ENCODE results near the gene IQSEC2.

The IQSEC2 gene

DNA sequence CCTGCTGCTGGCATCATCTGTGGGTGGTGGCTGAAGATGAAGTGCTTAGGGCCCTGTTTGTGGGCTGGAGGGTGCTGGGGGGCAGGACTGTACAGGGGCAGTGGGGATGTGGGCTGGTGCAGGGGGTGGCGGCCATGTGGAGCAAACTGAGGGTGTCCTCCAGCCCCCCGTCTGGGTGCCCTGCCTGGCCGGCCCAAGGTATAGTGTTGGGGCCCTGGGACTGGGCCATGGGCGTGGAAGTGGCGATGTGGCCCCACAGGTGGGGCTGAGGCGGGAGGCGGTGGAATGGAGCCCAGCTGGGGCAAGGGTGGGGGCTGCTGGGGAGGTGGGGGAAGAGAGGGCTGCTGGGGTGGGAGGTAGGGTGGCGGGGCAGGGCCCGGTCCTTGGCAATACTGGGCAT is 46.9 kb downstream of the IQSEC2 start:
- TF ChIP-seq, protein P1, sequence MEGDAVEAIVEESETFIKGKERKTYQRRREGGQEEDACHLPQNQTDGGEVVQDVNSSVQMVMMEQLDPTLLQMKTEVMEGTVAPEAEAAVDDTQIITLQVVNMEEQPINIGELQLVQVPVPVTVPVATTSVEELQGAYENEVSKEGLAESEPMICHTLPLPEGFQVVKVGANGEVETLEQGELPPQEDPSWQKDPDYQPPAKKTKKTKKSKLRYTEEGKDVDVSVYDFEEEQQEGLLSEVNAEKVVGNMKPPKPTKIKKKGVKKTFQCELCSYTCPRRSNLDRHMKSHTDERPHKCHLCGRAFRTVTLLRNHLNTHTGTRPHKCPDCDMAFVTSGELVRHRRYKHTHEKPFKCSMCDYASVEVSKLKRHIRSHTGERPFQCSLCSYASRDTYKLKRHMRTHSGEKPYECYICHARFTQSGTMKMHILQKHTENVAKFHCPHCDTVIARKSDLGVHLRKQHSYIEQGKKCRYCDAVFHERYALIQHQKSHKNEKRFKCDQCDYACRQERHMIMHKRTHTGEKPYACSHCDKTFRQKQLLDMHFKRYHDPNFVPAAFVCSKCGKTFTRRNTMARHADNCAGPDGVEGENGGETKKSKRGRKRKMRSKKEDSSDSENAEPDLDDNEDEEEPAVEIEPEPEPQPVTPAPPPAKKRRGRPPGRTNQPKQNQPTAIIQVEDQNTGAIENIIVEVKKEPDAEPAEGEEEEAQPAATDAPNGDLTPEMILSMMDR (IDR thresholded peaks at IDR 0.05): no peak

DNA sequence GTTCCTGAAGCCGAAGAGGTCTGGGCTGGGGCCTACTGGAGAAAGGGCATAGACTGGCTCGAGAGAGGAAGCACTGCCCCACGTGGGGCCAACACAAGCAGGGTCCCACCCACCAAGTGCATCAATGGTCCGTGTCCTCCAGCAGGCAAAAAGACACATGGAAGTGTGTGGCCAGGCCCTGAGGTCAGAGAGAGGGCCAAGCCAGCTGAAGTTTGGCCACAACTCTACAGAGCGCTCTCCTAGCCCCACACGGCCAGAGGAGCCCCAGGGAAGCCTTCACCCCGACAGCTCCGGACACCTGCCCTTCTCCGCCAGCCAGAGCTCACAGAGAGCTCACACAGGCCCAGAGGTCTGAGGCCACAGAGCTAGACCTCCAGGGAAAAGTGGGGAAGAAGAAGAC is 47.8 kb downstream of the IQSEC2 start:
- TF ChIP-seq, protein P1 (IDR thresholded peaks at IDR 0.05): no peak

DNA sequence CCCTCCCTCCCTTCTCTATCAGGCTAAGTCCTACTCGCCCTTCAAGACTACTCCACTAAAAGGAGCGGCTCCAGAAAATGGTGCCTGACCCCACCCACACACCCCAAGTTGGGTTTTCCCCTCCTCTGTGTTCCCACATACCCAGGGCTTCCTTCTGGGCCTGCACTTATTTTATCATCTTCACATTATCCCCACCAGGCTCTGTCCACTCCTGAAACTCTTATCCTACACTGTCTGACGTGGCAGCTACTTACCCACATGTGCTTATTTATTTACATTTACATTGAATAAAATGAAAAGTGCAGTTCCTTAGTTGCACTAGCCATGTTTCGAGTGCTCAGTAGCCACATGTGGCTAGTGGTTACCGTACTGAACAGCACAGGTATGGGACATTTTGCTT is 51.3 kb downstream of the IQSEC2 start:
- TF ChIP-seq, protein P1 (IDR thresholded peaks at IDR 0.05): no peak

DNA sequence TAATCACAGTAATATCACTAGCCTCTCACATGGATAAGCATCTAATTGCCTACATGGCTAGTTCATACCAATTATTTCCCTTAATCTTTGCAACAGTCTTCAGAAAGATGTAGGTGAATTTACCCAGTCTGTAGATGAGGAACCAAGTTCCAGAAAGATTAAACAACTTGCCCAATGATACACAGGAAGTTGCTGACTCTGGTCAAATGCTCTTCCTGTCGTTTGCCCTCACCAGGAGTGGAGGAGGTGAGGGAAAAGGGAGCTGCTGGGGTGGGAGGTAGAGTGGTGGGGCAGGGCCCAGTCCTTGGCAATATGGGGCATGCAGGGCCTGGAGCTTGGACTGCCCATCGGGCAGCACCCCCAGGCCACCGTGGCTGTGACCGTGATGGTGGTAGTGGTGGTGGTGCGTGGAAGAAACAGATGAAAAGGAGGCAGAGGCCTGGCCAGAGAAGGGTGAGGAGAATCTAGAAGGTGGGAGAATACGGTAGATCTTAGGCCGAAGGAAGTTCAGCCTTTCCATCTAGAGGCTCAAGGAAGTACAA is 54.1 kb downstream of the IQSEC2 start:
- TF ChIP-seq, protein P1 (IDR thresholded peaks at IDR 0.05): no peak

DNA sequence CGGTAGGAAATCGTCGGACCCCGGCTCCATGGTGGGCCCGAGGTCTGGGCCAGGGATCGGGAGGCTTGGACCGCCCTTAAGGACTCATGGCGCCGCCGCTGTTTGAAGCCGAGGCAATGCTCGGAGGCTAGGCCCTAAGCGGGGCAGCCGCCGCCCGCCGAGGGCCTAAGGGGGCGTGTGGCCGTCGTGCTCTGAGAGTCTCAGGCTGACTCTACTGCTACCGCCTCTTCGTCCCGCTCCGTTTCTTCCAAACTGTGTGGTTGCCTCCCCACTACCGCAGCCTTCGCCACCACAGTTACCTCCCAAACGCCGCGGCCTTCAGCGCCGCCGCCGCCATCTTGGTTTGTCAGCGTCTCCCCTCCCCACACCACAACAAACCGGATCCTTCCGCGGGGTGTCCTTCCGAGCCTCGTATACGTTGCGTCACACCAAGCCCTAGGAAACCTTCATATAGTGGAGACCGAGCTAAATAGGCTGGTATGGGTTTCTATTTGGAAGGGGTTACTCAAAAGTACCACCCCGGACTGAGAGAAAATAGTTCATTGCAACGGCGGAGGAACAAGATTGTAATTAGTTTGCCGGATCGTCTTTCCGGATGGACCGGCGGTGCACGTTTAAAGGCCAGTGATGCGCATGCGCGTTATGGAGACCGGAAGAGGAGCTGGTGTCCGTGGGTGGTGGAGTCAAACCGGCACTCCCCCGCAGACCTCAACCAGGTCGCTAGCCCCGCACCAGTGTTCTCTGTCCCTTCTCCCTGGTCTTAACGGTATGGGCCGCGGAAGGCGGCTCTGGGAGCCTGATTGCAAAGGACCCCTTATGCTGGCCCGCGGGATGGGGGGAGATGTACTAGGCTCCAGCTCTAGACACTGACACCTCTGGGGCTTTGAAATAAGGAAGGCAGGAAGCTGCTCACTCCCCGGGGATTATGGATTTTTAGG is 56.3 kb downstream of the IQSEC2 start, which contains the start of gene KDM5C:
Gene KDM5C, minus strand, starts transcription at position 348 of the 938 bp plus-strand sequence. Its CDS starts 318 bp downstream, at position 30.
- TF ChIP-seq, protein P1 (IDR thresholded peaks at IDR 0.05): no peak

DNA sequence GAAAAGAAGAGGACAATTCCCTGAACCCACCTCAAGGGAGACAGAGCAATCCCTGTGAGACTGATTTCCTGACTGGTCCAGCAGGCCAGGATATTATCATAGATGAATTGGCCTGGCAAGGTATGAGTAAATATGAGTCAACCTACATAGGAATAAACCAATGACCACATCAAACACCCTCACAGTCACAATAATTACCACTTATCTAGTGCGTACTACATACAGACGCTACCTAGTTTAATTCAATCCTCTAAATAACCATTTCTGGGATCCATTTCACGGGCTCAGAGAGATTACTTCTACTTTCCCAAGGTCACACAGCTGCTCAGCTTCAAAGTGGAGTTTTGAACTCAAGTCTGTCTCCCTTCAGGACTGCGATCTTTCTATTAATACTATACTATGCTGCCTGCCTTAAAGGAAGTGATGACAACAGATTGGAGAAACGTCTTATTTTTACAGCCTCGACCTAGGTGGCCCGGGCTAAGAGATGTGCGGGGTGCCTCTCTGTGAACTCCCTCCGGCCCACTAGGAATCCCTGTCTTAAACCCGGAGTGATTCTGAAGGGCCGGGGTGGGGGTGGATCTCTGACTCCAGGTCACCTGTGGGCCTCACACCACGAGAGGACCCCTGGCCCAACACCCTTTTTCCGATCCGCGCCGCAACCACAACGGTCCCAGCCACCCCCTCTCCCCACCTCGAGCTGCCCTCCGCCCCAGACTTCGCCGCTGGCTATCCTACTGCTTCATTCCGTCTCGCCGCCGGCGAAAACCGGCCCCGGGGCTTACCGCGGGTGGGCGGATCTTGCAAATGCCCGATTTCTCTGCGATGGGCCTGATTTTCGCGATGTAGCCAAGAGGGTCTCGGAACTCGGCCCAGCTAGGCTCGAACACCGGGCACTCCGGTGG is 57.2 kb downstream of the IQSEC2 start:
- TF ChIP-seq, protein P1 (IDR thresholded peaks at IDR 0.05): no peak

DNA sequence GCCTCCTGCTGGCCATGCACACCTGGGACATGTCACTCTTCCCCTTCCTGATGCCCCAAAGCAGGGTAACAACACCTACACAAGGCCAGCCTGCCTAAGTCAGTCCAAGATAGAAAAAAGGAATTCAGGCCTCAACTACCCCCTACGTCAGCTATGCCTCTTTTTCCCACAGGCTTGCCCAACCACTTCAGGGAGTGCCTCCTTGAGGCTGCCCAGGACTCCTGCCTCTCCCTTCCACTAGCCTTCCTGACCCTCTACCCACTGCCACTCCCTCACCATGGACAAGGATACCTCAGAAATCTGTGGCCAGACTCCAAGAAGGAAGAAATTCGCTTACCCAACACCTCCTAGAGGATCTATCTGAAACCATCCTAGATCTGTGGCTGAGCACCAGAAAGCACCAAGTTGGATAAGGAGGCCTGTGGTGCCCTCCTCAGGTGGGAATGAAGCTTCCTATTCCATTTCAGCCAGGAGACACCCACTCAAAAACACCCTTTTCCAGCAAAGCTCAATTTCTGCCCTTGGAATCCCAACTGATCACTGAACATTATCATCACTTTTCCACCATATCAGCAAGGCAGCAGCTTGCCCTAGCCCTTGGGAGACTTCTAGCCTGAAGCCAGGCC is 58.2 kb downstream of the IQSEC2 start:
- TF ChIP-seq, protein P1 (IDR thresholded peaks at IDR 0.05): no peak
